ENCODE data around the gene KIAA0040.

The KIAA0040 gene

DNA sequence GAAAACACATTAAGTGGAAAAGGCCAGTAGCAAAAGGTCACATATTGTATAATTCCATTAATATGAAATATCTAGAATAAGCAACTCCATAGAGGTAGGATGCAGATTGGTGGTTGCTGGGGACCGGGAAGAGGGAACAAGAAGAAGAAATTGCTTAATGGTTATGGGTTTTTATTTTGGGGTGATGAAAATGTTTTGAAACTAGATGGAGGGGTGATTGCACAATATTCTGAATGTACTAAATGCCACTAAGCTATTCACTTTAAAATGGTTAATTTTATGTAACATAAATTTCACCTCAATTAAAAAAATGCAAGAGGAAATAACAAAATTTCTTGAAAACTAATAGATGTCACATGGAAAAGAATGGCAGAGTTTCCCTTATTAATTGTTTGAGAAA is 6.7 kb downstream of the KIAA0040 start:
- Histone ChIP-seq H3K27ac (peak overlapping the region; percentile 88), H3K27me3 (no peaks in the 10 kb centered on the region), H3K4me3 (ENCODE audit: low read depth in 1 of 2, low read length in 1 of 2) (peak overlapping the region in 1 of 2 experiments; percentile 24), H3K9me3 (no peaks in the 10 kb centered on the region), H3K36me3 (peaks cover 27% of the 10 kb centered on the region), H3K4me1 (ENCODE audit: control insufficient read depth in 1 of 2, insufficient read depth in 1 of 2, low read depth in 1 of 2, low read length in 1 of 2) (peaks cover 78 to 79% of the 10 kb centered on the region in 2 experiments)
- TF ChIP-seq, protein P1, sequence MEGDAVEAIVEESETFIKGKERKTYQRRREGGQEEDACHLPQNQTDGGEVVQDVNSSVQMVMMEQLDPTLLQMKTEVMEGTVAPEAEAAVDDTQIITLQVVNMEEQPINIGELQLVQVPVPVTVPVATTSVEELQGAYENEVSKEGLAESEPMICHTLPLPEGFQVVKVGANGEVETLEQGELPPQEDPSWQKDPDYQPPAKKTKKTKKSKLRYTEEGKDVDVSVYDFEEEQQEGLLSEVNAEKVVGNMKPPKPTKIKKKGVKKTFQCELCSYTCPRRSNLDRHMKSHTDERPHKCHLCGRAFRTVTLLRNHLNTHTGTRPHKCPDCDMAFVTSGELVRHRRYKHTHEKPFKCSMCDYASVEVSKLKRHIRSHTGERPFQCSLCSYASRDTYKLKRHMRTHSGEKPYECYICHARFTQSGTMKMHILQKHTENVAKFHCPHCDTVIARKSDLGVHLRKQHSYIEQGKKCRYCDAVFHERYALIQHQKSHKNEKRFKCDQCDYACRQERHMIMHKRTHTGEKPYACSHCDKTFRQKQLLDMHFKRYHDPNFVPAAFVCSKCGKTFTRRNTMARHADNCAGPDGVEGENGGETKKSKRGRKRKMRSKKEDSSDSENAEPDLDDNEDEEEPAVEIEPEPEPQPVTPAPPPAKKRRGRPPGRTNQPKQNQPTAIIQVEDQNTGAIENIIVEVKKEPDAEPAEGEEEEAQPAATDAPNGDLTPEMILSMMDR (IDR thresholded peaks at IDR 0.05), result no peak

DNA sequence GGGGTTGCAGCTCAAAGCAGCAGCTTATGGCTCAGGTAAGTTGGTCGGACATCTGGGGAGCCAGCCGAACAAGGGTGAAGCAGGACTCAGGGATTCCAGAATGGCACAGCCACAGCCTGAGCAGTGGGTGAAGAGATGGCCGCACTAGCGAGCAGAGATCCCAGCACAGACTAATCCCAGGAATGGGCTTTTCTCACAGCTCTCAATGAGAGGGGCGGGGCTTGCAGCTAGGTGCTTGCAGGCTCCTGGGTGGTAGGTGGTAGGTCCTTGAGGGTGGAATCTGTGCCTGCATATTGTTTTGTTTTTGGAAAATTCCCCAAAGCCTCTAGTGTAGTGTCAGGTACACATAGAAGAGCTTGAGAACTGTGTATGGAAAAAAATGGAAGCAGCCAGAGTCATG is 9.0 kb downstream of the KIAA0040 start:
- H3K4me3 ChIP-seq (ENCODE audit: low read depth in 1 of 2, low read length in 1 of 2), result no peak overlapping the region
- peaks cover 54 to 56% of the 10 kb centered on the region in 2 experiments for H3K4me1 ChIP-seq (ENCODE audit: control insufficient read depth in 1 of 2, insufficient read depth in 1 of 2, low read depth in 1 of 2, low read length in 1 of 2)
- H3K9me3 ChIP-seq, result no peaks in the 10 kb centered on the region
- TF ChIP-seq, protein P1 (IDR thresholded peaks at IDR 0.05), result no peak
- no peaks in the 10 kb centered on the region for H3K27me3 ChIP-seq
- no peak overlapping the region for H3K27ac ChIP-seq
- peaks cover 32% of the 10 kb centered on the region for H3K36me3 ChIP-seq

DNA sequence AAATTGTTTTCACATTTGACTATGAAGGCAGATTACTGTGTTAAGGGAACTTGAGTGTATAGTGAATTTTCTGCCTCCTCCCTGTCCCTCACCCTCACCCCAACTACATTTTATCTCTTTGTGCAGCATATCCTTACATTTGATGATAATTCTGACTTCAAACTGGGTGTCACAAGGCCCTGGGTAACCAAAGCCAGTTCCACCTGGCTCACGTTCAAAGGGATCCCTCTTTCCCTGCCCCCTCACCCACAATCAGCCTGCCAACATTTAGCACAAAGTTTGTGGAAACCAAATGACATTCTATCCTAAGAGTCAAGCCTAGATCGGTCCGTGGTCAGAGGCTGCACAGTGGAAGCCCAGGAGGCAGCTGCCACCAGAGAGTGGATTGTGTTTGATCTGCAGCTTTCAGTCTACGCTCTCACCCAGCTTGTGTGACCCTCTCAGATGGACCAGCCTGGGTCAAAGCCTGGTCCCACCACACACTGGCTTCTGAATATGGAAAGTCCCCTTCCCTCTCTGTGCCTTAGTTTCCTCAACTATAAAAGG is 10.3 kb downstream of the KIAA0040 start:
- peaks cover 45% of the 10 kb centered on the region for H3K36me3 ChIP-seq
- TF ChIP-seq, protein P1 (IDR thresholded peaks at IDR 0.05), result no peak
- H3K27ac ChIP-seq, result no peak overlapping the region
- no peaks in the 10 kb centered on the region for H3K27me3 ChIP-seq
- peaks cover 41 to 45% of the 10 kb centered on the region in 2 experiments for H3K4me1 ChIP-seq (ENCODE audit: control insufficient read depth in 1 of 2, insufficient read depth in 1 of 2, low read depth in 1 of 2, low read length in 1 of 2)
- H3K9me3 ChIP-seq, result no peaks in the 10 kb centered on the region
- H3K4me3 ChIP-seq (ENCODE audit: low read depth in 1 of 2, low read length in 1 of 2), result no peak overlapping the region

DNA sequence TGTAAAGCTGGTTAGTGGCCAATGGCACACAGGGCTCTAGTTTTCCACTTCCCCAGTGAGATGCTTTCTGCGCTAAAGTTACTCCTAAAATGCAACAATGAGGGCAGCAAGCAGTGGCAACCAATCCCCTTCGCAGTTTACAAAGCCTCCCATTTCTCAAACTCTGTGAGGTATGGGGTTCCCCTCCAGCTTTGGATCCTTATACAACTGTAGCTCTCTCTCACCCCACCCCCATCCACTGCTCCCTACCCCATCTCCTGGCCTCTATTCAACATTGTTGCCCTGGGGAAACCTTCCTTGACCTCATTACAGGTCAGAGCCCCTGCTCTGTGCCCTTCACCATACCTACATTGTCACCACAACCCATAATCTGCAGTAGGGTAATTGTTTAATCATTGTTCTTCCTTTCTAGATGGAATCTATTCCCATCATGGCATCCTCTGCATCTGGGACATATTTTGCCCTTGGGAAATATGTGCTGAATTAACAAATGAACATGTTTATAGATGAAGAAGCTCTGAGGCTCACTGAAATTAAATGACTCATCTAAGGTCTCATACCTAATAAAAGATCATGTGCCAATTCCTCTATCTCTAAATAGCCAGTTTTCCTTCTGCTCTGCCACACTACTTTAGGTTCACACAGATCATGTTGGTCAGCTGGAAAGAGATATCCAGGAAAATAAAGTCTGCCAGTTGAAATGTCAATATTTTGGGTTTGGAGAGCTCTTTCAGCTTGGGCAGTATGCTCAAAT is 12.6 kb downstream of the KIAA0040 start:
- Histone ChIP-seq H3K27me3 (no peaks in the 10 kb centered on the region), H3K4me1 (ENCODE audit: control insufficient read depth in 1 of 2, insufficient read depth in 1 of 2, low read depth in 1 of 2, low read length in 1 of 2) (peaks cover 19 to 23% of the 10 kb centered on the region in 2 experiments), H3K9me3 (no peaks in the 10 kb centered on the region), H3K36me3 (peaks cover 58% of the 10 kb centered on the region), H3K4me3 (ENCODE audit: low read depth in 1 of 2, low read length in 1 of 2) (no peak overlapping the region), H3K27ac (no peak overlapping the region)
- TF ChIP-seq, protein P1 (IDR thresholded peaks at IDR 0.05), result no peak

DNA sequence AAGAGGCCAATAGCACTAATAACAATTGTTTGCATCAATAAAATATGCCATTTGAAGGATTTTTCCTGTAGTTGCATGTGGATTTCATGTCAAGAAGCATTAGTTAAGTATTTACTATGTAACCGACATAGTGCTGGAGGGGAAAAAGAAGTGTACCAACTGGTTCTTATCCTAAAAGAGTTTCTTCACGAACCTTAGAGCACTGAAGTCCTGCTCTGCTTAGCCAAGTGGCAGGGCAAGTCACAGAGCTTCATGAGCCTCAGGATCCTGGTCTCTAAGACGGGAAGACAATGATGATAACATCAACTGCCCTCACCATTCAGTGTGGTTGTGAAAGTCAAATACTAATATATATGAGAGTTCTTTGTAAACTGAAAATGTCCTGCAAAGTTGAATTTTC is 14.1 kb downstream of the KIAA0040 start:
- Histone ChIP-seq H3K27me3 (no peaks in the 10 kb centered on the region), H3K4me3 (ENCODE audit: low read depth in 1 of 2, low read length in 1 of 2) (no peak overlapping the region), H3K9me3 (no peaks in the 10 kb centered on the region), H3K27ac (no peak overlapping the region), H3K36me3 (peaks cover 65% of the 10 kb centered on the region), H3K4me1 (ENCODE audit: control insufficient read depth in 1 of 2, insufficient read depth in 1 of 2, low read depth in 1 of 2, low read length in 1 of 2) (peaks cover 3 to 7% of the 10 kb centered on the region in 2 experiments)
- TF ChIP-seq, protein P1 (IDR thresholded peaks at IDR 0.05), result no peak

Data from neutrophil (primary cell).